Measurements from ENCODE around the gene H2BK1. TPM values are rescaled to one million over a fixed set of nuclear protein-coding genes. Genes with fewer than 3 reads are reported as not detected.

H2BK1 gene
- total RNA-seq, 1 experiment from 2014 or later, result 0.87 TPM

- peaks cover 7% of the 10 kb centered on the region for H3K27me3 Mint-ChIP-seq (ENCODE audit: low read depth)
- ATAC-seq (no peak), DNase-seq (ENCODE audit: low spot score) (no peak)
- no peak overlapping the region for H3K4me3 Mint-ChIP-seq
- TF ChIP-seq STAT6 (CRISPR knock-in tag; conservative IDR thresholded peaks at IDR 0.05; ENCODE audit: low read depth), result no peak
- TF ChIP-seq ZNF512 (CRISPR knock-in tag; IDR thresholded peaks at IDR 0.05; ENCODE audit: borderline replicate concordance), result no peak
- TF ChIP-seq AR (CRISPR knock-in tag; IDR thresholded peaks at IDR 0.05), result no peak
- TF ChIP-seq TP53 (CRISPR knock-in tag; IDR thresholded peaks at IDR 0.05), result no peak
- no peak for TF ChIP-seq IRF1 (CRISPR knock-in tag; IDR thresholded peaks at IDR 0.05)
- TF ChIP-seq RELA (CRISPR knock-in tag; IDR thresholded peaks at IDR 0.05; ENCODE audit: borderline replicate concordance), result no peak
- TF ChIP-seq TEAD4 (CRISPR knock-in tag; IDR thresholded peaks at IDR 0.05), result no peak
- no peak for TF ChIP-seq SOX15 (CRISPR knock-in tag; IDR thresholded peaks at IDR 0.05)
- no peak for TF ChIP-seq ERG (CRISPR knock-in tag; IDR thresholded peaks at IDR 0.05)
- no peak for TF ChIP-seq SMAD3 (CRISPR knock-in tag; IDR thresholded peaks at IDR 0.05; ENCODE audit: borderline replicate concordance)
- TF ChIP-seq NR2C2 (CRISPR knock-in tag; IDR thresholded peaks at IDR 0.05), result no peak
- TF ChIP-seq MYBL2 (CRISPR knock-in tag; IDR thresholded peaks at IDR 0.05), result no peak
- TF ChIP-seq PREB (CRISPR knock-in tag; IDR thresholded peaks at IDR 0.05; ENCODE audit: borderline replicate concordance), result no peak
- no peak for TF ChIP-seq MLX (CRISPR knock-in tag; IDR thresholded peaks at IDR 0.05)
- TF ChIP-seq ATF3 (CRISPR knock-in tag; conservative IDR thresholded peaks at IDR 0.05), result no peak
- no peak for TF ChIP-seq ESRRA (CRISPR knock-in tag; IDR thresholded peaks at IDR 0.05; ENCODE audit: borderline replicate concordance)
- no peak for TF ChIP-seq E2F5 (CRISPR knock-in tag; IDR thresholded peaks at IDR 0.05)
- no peak for TF ChIP-seq NFE2L1 (CRISPR knock-in tag; IDR thresholded peaks at IDR 0.05)
- ChIA-PET POLR2A (no interaction called here), CTCF (interaction anchor here (0.8 to 2.2 kb wide), 2 partner anchors 43 to 110 kb away, joined by 4 to 9 read pairs; no protein-coding TSS in a partner anchor)
- H3K27ac Mint-ChIP-seq, result no peak overlapping the region
- H3K9me3 Mint-ChIP-seq, result no peaks in the 10 kb centered on the region
- H3K36me3 Mint-ChIP-seq, result no peaks in the 10 kb centered on the region
- peaks cover 4% of the 10 kb centered on the region for H3K4me1 Mint-ChIP-seq
Measured at GRCh38 chr7:151201344-151201743, 8.9 kb downstream of the H2BK1 start.

Measured in WTC11 (cell line).